Measurements from ENCODE around the gene AP2A1. TPM values are rescaled to one million over a fixed set of nuclear protein-coding genes. Genes with fewer than 3 reads are reported as not detected.

AP2A1 gene
- total and polyA plus RNA-seq, 3 donors from 2014 or later: 226 to 358 (median 301) TPM

DNA sequence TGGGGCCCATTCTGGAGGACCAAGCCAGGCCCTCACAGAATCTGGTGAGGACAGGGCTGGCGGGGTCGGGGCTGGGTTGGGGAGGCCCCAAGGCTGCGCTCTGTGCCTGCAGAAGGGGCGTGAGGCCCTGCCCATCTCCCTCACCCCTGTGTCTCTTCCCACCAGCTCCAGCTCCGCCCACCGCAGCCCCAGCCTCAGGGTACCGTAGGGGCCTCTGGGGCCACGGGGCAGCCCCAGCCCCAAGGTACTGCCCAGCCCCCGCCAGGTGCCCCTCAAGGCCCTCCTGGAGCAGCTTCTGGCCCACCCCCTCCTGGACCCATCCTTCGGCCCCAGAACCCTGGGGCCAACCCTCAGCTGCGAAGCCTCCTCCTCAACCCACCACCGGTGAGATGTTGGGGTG, 68.8 kb downstream of the AP2A1 start:
- intact Hi-C loops (cut with DNase I; ENCODE audit: low total_unique reads): no loop called here
- WGBS, 2 donors: 94 to 100% methylated on average over 7 to 12 of the region's 12 CpGs
- TF ChIP-seq, protein P1, sequence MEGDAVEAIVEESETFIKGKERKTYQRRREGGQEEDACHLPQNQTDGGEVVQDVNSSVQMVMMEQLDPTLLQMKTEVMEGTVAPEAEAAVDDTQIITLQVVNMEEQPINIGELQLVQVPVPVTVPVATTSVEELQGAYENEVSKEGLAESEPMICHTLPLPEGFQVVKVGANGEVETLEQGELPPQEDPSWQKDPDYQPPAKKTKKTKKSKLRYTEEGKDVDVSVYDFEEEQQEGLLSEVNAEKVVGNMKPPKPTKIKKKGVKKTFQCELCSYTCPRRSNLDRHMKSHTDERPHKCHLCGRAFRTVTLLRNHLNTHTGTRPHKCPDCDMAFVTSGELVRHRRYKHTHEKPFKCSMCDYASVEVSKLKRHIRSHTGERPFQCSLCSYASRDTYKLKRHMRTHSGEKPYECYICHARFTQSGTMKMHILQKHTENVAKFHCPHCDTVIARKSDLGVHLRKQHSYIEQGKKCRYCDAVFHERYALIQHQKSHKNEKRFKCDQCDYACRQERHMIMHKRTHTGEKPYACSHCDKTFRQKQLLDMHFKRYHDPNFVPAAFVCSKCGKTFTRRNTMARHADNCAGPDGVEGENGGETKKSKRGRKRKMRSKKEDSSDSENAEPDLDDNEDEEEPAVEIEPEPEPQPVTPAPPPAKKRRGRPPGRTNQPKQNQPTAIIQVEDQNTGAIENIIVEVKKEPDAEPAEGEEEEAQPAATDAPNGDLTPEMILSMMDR (IDR thresholded peaks at IDR 0.05): no peak
- TF ChIP-seq POLR2A (IDR thresholded peaks at IDR 0.05): no peak
- Histone ChIP-seq H3K4me1 (no peaks in the 10 kb centered on the region), H3K9me3 (no peaks in the 10 kb centered on the region), H3K27ac (no peak overlapping the region), H3K4me3 (no peak overlapping the region), H3K36me3 (ENCODE audit: low read depth, missing control alignments) (peaks cover 3% of the 10 kb centered on the region), H3K27me3 (no peaks in the 10 kb centered on the region)
- DNase-seq: no peak

DNA sequence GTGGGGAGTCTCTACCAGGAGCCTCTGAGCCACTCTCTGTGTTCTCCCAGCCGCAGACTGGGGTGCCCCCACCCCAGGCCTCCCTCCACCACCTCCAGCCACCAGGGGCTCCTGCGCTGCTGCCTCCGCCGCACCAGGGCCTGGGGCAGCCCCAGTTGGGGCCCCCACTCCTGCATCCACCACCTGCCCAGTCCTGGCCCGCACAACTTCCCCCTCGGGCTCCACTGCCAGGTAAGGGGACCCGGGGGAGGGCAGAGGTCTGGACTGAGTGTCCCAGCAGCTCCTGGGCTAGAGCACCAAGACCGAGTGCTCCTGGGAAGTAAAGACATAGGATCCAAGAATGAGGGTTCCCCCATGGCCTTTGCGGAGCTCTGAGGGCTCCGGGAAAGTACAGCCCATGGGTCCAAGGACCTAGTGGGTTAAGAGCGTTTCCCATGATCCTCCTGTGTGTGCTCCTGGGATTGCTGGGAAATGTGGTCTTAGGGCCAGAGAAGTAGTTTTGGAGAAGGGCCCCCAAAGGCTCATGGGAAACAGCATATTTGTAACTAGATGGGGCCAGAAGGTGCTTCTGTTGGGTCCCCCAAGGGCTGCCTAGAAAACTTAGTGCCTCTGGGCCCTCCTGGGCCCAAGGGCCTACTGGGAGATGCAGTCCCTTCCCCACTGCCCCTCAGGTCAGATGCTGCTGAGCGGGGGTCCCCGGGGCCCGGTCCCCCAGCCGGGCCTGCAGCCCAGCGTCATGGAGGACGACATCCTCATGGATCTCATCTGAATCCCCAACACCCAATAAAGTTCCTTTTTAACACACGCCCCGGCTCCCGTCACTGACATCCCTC, 69.6 kb downstream of the AP2A1 start:
- H3K9me3 ChIP-seq: no peaks in the 10 kb centered on the region
- H3K36me3 ChIP-seq (ENCODE audit: low read depth, missing control alignments): peaks cover 3% of the 10 kb centered on the region
- TF ChIP-seq POLR2A (IDR thresholded peaks at IDR 0.05): no peak
- TF ChIP-seq, protein P1 (IDR thresholded peaks at IDR 0.05): no peak
- WGBS, 2 donors: 91 to 94% methylated on average over 5 to 20 of the region's 20 CpGs
- no peaks in the 10 kb centered on the region for H3K27me3 ChIP-seq
- no peak overlapping the region for H3K4me3 ChIP-seq
- intact Hi-C loops (cut with DNase I; ENCODE audit: low total_unique reads): no loop called here
- no peak overlapping the region for H3K27ac ChIP-seq
- H3K4me1 ChIP-seq: no peaks in the 10 kb centered on the region
- no peak for DNase-seq

DNA sequence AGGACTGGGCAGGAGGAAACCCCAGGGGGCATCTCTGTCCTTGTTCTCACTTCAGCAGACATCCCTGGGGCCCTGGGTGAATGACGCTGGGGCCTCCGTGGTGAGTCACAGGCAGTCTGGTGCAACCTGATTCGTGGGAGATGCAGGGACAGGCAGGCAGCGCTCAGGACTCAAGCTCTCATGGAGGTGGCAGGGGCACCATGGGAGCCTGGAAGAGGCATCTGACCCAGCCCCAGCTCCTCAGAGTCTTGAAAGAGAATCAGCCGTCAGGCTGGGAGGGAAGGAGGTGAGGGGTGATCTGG, 70.2 kb downstream of the AP2A1 start:
- no peaks in the 10 kb centered on the region for H3K4me1 ChIP-seq
- TF ChIP-seq, protein P1 (IDR thresholded peaks at IDR 0.05): no peak
- TF ChIP-seq POLR2A (IDR thresholded peaks at IDR 0.05): no peak
- H3K4me3 ChIP-seq: no peak overlapping the region
- no peaks in the 10 kb centered on the region for H3K9me3 ChIP-seq
- no peaks in the 10 kb centered on the region for H3K27me3 ChIP-seq
- peaks cover 3% of the 10 kb centered on the region for H3K36me3 ChIP-seq (ENCODE audit: low read depth, missing control alignments)
- DNase-seq: no peak
- 93 to 94% methylated on average over 2 to 5 of the region's 5 CpGs for WGBS, 2 donors
- intact Hi-C loops (cut with DNase I; ENCODE audit: low total_unique reads): no loop called here
- H3K27ac ChIP-seq: no peak overlapping the region

DNA sequence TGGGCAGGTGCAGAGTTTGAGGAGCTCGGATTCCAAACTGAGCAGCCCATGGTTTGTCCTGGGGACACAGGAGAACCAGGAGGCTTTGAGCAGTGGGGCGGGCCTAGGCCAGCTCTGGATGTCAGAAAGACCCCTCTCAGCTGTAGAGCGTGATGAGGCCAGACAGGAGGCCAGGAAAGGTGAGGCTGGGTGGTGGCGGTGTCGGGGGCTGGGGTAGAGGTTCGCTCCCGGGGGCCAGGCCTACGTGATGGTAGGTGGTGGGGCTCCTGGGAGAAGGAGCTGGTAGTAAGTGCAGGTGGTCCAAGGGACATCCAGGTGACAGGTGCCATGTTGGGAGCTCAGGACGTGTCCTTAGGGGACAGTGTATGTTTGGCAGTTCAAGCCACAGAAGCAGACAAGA, 70.6 kb downstream of the AP2A1 start:
- DNase-seq: no peak
- TF ChIP-seq, protein P1 (IDR thresholded peaks at IDR 0.05): no peak
- no peak for TF ChIP-seq POLR2A (IDR thresholded peaks at IDR 0.05)
- H3K9me3 ChIP-seq: no peaks in the 10 kb centered on the region
- no peak overlapping the region for H3K4me3 ChIP-seq
- H3K27ac ChIP-seq: no peak overlapping the region
- no peaks in the 10 kb centered on the region for H3K4me1 ChIP-seq
- no peaks in the 10 kb centered on the region for H3K27me3 ChIP-seq
- H3K36me3 ChIP-seq (ENCODE audit: low read depth, missing control alignments): peaks cover 3% of the 10 kb centered on the region
- intact Hi-C loops (cut with DNase I; ENCODE audit: low total_unique reads): no loop called here
- 96 to 97% methylated on average over 9 of the region's 9 CpGs for WGBS, 2 donors
